A549 treated with AZD2906 at 1 μM for 4 hours (cell line): Measurements from ENCODE around the gene POLR2A. TPM values are rescaled to one million over a fixed set of nuclear protein-coding genes. Genes with fewer than 3 reads are reported as not detected.

ENCODE experiments used
- total RNA-seq: library from RNA; stranded (reverse); fragments of 200-300 nt; extraction: Qiagen RNA extraction; gene quantifications from 5 replicates; pipeline ENCODE4 v1.2.3, GENCODE V29; 2022

The POLR2A gene
- total RNA-seq = 72.5 to 86.2 TPM (median 79.8 TPM) in 5 replicates

DNA sequence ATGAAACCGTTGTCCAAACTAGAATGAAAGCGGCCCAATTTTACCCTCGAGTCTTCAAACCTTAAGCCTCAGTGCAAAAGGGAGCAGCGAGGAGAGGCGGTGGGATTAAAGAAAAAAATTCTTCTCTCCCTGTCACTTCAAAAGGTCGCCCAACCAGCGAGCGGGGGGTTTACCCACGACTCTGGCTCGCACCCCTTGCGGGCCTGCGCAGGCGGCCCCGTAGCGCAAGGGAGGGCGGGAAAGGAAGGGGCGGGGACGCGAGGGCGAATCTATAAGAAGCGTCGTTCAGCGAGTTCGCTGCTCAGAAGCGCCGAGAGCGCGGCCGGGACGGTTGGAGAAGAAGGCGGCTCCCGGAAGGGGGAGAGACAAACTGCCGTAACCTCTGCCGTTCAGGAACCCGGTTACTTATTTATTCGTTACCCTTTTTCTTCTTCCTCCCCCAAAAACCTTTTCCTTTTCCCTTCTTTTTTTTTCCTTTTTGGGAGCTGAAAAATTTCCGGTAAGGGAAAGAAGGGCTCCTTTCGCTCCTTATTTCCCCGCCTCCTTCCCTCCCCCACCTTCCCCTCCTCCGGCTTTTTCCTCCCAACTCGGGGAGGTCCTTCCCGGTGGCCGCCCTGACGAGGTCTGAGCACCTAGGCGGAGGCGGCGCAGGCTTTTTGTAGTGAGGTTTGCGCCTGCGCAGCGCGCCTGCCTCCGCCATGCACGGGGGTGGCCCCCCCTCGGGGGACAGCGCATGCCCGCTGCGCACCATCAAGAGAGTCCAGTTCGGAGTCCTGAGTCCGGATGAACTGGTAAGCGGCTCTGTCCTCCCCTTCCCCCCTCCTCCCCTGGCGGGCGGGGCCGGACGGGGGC lies at the start of gene POLR2A:
POLR2A (plus strand) TSS at position 300 of the 852 bp plus-strand sequence.

DNA sequence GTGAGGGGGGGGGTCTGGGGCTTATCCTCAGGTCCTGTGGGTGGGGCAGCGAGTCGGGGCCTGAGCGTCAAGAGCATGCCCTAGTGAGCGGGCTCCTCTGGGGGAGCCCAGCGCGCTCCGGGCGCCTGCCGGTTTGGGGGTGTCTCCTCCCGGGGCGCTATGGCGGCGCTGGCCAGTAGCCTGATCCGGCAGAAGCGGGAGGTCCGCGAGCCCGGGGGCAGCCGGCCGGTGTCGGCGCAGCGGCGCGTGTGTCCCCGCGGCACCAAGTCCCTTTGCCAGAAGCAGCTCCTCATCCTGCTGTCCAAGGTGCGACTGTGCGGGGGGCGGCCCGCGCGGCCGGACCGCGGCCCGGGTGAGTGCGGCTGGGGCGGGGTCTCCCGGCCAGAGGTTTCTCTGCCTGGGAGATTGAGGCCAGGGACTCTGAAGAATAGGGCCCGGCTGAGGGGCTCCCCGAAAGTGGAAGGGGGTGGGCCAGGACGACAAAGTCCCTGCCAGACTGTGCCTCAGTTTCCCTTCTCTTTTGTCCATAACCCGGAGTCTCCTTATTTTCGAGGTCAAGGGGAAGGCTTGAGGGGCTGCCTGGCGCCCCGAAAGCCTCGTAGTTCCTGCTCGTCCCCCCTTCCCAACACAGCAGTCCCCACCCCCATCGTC lies 44.6 kb upstream of the POLR2A start, which contains the start of gene FGF11:
FGF11 (plus strand) TSS at position 51 of the 651 bp plus-strand sequence; CDS start at position 160, 109 bp downstream.

DNA sequence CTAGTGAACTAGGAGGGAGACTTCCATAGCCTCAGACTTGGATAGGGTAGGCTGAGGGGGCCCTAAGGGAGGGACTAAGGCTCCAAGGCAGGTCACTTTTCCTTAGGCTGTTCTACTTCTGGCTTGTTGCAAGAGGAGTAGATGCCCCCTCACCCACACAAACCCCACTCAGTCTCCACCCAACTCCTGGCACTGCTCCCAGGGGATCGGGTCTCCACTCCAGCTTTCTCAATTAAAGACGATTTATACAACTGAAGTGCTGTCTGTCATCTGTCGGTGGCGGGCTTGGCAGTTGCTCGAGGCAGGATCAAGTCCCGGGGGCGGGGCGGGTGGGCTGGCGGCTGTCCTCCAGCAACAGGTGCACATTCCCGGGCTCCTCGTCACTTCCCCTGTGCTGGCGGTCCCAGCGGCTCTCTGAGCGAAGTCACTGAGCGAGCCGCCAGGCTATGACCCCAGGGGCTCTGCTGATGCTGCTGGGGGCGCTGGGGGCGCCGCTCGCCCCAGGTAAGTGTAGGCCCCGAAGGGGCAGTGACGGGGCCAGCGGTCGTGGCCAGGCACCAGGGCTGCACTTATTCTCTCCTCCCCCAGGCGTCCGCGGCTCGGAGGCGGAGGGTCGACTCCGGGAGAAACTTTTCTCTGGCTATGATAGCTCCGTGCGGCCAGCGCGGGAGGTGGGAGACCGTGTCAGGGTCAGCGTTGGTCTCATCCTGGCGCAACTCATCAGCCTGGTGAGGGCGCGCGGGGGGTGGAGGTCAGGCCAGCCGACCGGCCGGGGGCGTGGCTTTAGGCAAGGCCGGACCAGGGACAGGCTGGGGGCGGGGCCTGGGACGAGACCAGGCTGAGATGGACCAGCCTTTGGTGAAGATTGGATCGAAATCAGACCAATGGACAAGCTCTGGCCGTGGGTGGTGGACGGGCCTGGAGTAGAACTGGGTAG lies 39.2 kb upstream of the POLR2A start, which contains the start of gene CHRNB1:
CHRNB1 (plus strand) TSS at position 380 of the 937 bp plus-strand sequence; CDS start at position 447, 67 bp downstream.

DNA sequence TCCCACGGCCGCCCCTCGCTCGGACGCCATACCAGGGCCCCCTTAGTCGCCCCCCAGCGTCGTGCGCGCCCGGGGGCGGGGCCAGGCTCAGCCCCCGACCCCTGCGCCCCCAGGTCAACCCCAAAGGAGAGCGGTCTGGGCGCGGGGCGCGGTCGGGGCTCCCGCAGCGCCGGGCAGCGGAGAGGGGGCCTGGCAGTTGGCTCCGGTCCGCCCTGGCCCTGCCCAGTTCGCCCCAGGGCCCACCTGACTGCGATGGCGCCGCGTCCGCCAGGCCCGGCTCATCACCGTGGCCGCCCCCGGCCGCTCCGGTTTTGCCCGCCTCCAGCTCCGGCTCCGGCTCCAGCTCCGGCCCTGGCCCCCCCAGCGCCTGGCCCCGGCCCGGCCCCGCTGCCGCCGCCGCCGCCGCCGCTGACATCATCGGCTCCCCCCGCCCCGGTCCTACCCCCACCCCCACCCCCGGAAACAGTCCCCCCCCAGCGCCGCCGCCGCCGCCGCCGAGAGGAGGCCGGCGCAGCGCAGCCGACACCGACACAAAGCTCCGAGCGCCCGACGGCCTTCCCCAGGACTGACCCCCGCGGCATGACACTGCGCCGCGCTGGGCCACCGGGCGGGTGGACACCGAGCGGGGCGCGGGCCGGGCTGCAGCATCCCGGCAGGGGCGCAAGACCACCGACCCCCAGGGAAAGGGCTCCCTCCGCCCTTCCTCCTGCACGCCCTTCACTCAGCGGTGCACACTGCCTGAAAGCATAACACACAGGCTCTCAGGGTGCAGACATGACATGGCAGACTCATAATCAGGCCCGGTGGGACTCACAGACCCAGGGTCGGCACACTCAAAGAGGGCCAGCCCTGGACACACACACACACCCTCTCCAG lies 4.7 kb upstream of the POLR2A start, which contains the start of gene ZBTB4:
ZBTB4 (minus strand) TSS at position 419 of the 876 bp plus-strand sequence. CDS start 12,830 bp downstream, outside the sequence.

DNA sequence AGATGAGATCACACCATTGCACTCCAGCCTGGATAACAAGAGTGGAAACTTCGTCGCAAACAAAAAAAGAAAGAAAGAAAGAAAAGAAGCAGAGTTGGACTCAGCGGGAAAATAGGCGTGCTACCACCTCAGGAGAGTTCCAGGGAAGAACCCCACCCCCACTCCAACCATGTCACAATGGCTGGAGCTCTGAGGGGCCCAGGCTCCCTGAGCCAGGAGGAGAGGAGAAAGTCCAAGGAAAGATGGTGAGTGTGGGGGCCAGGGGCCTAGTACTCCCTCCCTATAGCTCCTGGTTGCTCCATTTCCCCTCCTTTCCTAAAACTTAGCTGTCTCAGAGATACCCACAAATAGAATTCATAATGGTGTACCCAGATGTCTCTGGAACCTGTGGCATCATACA lies 2.9 kb upstream of the POLR2A start, which contains the start of gene SLC35G6:
SLC35G6 (plus strand) TSS at position 172 of the 400 bp plus-strand sequence; CDS start at position 243, 71 bp downstream.

DNA sequence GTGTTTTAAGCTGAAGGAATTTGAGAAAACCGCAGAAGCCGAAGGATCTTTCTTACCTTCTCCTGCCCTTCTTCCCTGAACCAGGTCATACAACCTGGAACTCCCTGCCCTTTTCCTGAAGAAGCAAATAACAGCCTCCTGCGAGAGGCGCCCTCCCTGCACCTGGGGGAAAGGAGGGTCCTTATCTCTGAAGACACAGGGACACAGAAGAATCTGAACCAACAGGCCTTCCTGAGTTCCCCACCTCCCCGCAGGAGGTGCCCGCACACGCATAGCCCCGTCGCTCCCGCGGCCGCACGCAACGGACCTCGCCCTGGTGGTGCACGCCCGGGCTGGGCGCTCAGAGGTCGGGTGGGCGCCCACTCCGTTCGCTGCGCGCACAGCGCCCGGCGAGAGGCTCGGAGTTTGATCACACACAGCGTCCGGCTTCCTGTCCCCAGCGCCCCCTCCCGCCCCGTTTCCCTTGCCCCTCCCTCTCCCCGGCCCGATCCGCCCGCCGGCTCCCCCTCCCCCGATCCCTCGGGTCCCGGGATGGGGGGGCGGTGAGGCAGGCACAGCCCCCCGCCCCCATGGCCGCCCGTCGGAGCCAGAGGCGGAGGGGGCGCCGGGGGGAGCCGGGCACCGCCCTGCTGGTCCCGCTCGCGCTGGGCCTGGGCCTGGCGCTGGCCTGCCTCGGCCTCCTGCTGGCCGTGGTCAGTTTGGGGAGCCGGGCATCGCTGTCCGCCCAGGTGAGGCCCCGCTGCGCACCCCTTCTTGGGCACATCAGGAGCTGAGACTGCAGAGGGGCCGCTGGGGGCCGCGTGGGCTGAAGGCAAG lies 64.6 kb downstream of the POLR2A start, which contains the start of gene TNFSF12:
TNFSF12 (plus strand) TSS at position 474 of the 816 bp plus-strand sequence; CDS start at position 570, 96 bp downstream.

Other genes starting within 250 kb of the POLR2A start
- 37.1 to 47.6 TPM (median 44.8 TPM) in 5 replicates for gene DVL2, start 249.8 kb upstream of the POLR2A start, total RNA-seq
- gene PHF23, start 244.9 kb upstream of the POLR2A start, total RNA-seq = 86.1 to 108 TPM (median 99.5 TPM) in 5 replicates
- 643 to 763 TPM (median 704 TPM) in 5 replicates for gene GABARAP, start 241.9 kb upstream of the POLR2A start, total RNA-seq
- gene CTDNEP1, start 232.6 kb upstream of the POLR2A start, total RNA-seq = 208 to 254 TPM (median 236 TPM) in 5 replicates
- gene ELP5, start 232.2 kb upstream of the POLR2A start, total RNA-seq = 131 to 160 TPM (median 140 TPM) in 5 replicates
- gene CLDN7, start 221.9 kb upstream of the POLR2A start, total RNA-seq = 2.2 to 3.2 TPM (median 2.9 TPM) in 5 replicates
- gene SLC2A4, start 202.6 kb upstream of the POLR2A start, total RNA-seq = 0.35 to 0.67 TPM (median 0.63 TPM) in 5 replicates
- gene YBX2, start 189.7 kb upstream of the POLR2A start, total RNA-seq = 0.37 to 0.68 TPM (median 0.53 TPM) in 5 replicates
- gene EIF5A, start 176.7 kb upstream of the POLR2A start, total RNA-seq = 1,603 to 1,771 TPM (median 1,695 TPM) in 5 replicates
- gene GPS2, start 169.0 kb upstream of the POLR2A start, total RNA-seq = 81.4 to 100 TPM (median 97.9 TPM) in 5 replicates
- 23.0 to 36.7 TPM (median 28.7 TPM) in 5 replicates for gene NEURL4, start 155.0 kb upstream of the POLR2A start, total RNA-seq
- 2.4 to 5.7 TPM (median 4.0 TPM) in 5 replicates for gene ACAP1, start 147.8 kb upstream of the POLR2A start, total RNA-seq
- gene KCTD11, start 132.2 kb upstream of the POLR2A start, total RNA-seq = 11.3 to 13.7 TPM (median 12.5 TPM) in 5 replicates
- gene TMEM95, start 129.2 kb upstream of the POLR2A start, total RNA-seq = not detected in 5 replicates
- 1.3 to 1.6 TPM (median 1.5 TPM) in 5 replicates for gene TNK1, start 103.3 kb upstream of the POLR2A start, total RNA-seq
- 38.6 to 48.9 TPM (median 44.7 TPM) in 5 replicates for gene PLSCR3, start 89.8 kb upstream of the POLR2A start, total RNA-seq
- gene TMEM256, start 80.3 kb upstream of the POLR2A start, total RNA-seq = 180 to 224 TPM (median 215 TPM) in 5 replicates
- 13.3 to 17.6 TPM (median 17.1 TPM) in 5 replicates for gene NLGN2, start 76.5 kb upstream of the POLR2A start, total RNA-seq
- gene SPEM1, start 64.0 kb upstream of the POLR2A start, total RNA-seq = 0.06 to 0.13 TPM in 2 of 5 replicates, not detected in the others
- gene SPEM2, start 58.8 kb upstream of the POLR2A start, total RNA-seq = 0.03 to 0.07 TPM (median 0.06 TPM) in 3 of 5 replicates, not detected in the others
- gene SPEM3, start 55.5 kb upstream of the POLR2A start, total RNA-seq = 0.02 to 0.03 TPM (median 0.02 TPM) in 3 of 5 replicates, not detected in the others
- gene TMEM102, start 48.9 kb upstream of the POLR2A start, total RNA-seq = 10.8 to 13.9 TPM (median 13.3 TPM) in 5 replicates
- gene FGF11, start 44.9 kb upstream of the POLR2A start, total RNA-seq = 0.76 to 1.2 TPM (median 0.85 TPM) in 5 replicates
- gene CHRNB1, start 39.3 kb upstream of the POLR2A start, total RNA-seq = 8.0 to 11.6 TPM (median 10.2 TPM) in 5 replicates
- gene ZBTB4, start 4.7 kb upstream of the POLR2A start, total RNA-seq = 21.0 to 25.5 TPM (median 24.1 TPM) in 5 replicates
- not detected in 5 replicates for gene SLC35G6, start 2.9 kb upstream of the POLR2A start, total RNA-seq
- 8.2 to 13.3 TPM (median 13.0 TPM) in 5 replicates for gene TNFSF12, start 64.7 kb downstream of the POLR2A start, total RNA-seq
- 0.49 to 1.1 TPM (median 0.68 TPM) in 5 replicates for gene TNFSF13, start 74.4 kb downstream of the POLR2A start, total RNA-seq
- 84.9 to 95.8 TPM (median 95.7 TPM) in 5 replicates for gene SENP3, start 77.6 kb downstream of the POLR2A start, total RNA-seq
- 27.0 to 34.4 TPM (median 31.4 TPM) in 5 replicates for gene CD68, start 95.3 kb downstream of the POLR2A start, total RNA-seq
- gene MPDU1, start 99.5 kb downstream of the POLR2A start, total RNA-seq = 111 to 143 TPM (median 116 TPM) in 5 replicates
- 0.16 to 0.52 TPM (median 0.31 TPM) in 5 replicates for gene SOX15, start 105.7 kb downstream of the POLR2A start, total RNA-seq
- 47.5 to 56.4 TPM (median 54.2 TPM) in 5 replicates for gene FXR2, start 130.5 kb downstream of the POLR2A start, total RNA-seq
- gene SAT2, start 143.5 kb downstream of the POLR2A start, total RNA-seq = 60.3 to 85.9 TPM (median 73.8 TPM) in 5 replicates
- 0.45 to 0.90 TPM (median 0.73 TPM) in 5 replicates for gene SHBG, start 145.8 kb downstream of the POLR2A start, total RNA-seq
- gene ATP1B2, start 166.6 kb downstream of the POLR2A start, total RNA-seq = 0.15 to 0.33 TPM (median 0.22 TPM) in 5 replicates
- gene TP53, start 203.1 kb downstream of the POLR2A start, total RNA-seq = 42.0 to 45.0 TPM (median 44.1 TPM) in 5 replicates
- gene WRAP53, start 204.1 kb downstream of the POLR2A start, total RNA-seq = 31.4 to 42.9 TPM (median 39.7 TPM) in 5 replicates
- 1.2 to 1.6 TPM (median 1.3 TPM) in 5 replicates for gene EFNB3, start 220.8 kb downstream of the POLR2A start, total RNA-seq
- gene DNAH2, start 233.4 kb downstream of the POLR2A start, total RNA-seq = 0.02 to 0.05 TPM (median 0.03 TPM) in 5 replicates